Myocyte (in vitro differentiated cells): ENCODE results near the gene TCP10L. TPM values are rescaled to one million over a fixed set of nuclear protein-coding genes. Genes with fewer than 3 reads are reported as not detected.
A peak's percentile ranks its signal among the peaks of the same experiment; 100 is the strongest.
"Not testable (repeated sequence)": the region's sequence is repeated elsewhere in the genome, so short reads cannot be mapped to it uniquely, and the experiment has no call there.

ENCODE experiments used
- DNase-seq: peaks from one replicate; pipeline ENCODE4 v3.0.0-alpha.2; 2012; ENCODE audit warnings: low read depth
- total RNA-seq: library from RNA; depleted of rRNA; stranded (reverse); fragments of >200 nt; gene quantifications from 2 replicates; pipeline ENCODE4 v1.2.3, GENCODE V29; 2014

Gene TCP10L
- total RNA-seq, 1 donor from 2014 or later = 3.3 TPM

DNA sequence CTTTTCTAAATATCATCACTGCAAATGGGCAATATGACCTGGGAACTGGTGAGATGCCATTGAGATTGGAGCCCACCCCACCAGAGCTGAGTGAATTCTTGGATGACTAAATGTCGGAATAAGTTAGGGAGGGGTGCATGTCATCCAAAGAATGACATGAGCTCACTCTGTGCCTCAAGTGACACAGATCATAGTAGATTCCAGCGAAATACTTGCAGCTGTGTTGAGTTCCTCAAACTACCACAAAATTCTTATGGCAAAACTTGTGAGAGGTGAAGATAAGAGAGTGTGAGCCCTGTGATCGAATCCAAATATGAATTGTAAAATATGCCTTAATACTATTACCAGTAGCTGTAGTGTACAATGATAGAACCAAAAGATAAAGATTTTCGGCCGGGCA, 2.3 kb upstream of the TCP10L start:
- DNase-seq = peak; percentile 40

DNA sequence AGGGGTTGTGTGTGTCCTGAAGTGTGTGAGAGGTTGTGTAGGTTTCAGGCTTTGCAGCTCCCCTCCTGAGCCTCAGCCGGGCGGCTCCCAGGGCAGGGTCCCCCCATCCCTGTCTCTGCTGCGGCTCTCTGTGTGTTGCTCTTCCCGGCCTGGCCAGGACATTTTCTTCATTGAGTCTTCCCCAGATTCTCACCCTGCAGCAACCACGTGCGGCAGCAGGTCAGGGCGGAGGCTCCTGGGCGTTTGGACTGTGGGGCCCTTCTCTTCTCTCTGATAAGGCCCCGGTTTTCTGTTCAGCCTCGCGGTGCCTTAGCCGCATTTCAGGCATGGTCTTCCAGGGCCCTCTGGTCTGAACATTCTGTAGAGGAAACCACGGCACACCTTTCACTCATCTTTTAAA, 1.8 kb upstream of the TCP10L start:
- no peak for DNase-seq

DNA sequence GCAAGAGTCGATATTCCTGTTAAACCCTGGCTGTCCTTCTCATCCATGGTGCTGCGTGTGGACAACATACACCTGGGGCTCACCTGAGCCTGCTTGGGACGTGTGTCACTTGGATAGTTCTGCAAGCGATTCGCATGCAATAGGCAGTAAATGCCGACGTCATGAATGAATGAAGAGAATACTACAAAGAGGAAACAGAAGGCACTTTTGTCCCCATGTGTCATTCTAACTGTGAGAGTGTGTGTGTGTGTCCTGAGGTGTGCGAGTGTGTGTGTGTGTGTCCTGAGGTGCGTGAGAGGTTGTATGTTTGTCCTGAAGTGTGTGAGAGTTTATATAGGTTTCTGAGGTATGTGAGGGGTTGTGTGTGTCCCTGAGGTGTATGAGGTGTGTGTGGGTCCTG, 647 bp upstream of the TCP10L start:
- no peak for DNase-seq

DNA sequence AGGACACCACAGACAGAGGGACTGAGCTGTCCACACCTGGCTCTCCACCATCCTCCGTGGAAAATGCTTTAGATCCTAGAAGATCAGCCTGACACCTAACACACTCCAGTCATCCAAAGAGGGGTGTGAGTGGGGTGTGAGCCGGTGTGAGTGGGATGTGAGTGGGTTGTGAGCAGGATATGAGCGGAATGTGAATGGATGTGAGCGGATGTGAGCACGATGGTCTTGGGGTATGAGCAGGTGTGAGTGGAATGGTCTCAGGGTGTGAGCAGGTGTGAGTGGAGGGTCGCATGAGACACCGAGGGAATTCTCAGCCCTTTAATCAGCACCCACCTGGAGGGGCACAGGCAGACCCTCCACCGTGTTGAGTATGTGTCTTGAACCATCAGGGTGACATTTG, 851 bp downstream of the TCP10L start:
- DNase-seq = no peak

DNA sequence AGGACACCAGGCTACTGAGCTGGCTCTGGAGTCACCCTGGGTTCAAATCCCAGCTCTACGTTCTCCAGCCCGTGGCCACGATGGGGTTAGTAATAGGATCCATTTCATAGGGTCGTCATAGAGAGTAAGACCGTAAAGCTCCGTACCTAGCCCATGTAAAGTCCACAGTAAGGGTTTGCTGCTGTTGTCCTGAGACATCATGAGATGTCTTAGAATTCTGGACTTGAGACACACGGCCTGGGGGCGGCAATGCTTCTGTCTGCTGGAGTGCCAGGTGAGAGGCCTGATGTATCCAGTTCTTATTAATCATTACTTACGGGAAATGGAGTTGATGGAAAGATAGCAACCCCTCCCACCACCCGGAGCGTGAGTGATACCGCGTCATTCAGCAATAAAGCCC, 3.6 kb downstream of the TCP10L start:
- DNase-seq = no peak

DNA sequence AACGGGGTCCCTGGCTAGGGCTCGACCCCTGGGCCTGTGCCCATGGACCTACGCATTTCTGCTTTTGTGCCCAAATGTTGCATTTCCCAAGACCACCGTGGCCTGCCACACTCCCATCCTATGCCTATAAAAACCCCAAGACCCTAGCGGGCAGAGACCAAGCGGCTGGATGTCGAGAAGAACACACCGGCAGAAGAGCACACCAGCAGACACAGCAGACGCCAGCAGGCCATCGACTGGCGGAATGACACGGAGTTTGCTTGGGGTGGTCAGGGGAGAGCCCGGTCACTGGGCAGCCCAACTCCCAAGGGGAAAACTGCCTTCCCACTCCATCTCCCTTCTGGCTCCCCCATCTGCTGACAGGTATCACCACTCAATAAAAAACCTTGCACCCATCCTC, 4.4 kb downstream of the TCP10L start:
- no peak for DNase-seq

DNA sequence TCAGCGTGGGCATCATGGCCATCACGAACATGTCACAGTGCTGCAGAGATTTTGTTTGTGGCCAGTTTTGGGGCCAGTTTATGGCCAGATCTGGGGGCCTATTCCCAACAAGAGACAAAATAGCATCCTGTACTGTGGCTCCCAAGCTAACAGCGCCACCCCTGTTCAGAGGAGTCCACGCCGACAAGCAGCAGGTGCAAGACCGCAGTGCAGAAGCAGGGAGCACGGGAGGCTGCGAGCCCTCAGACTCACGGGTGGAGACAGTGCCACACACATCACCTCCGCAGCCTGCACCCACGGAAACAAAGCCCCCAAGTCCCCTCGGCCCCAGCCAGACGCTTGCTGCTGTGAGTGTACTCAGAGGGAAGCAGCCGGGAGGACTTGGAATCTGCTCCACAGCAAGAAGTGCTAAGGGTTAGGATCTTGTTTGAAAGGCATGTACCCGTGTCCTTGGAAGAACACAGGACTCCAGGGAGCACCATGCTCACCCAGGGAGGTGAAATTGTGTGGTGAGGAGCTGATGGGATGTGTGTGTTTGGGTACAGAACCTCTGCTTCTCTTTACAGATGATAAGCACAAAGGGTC, 7.1 kb downstream of the TCP10L start:
- peak; percentile 25 for DNase-seq

DNA sequence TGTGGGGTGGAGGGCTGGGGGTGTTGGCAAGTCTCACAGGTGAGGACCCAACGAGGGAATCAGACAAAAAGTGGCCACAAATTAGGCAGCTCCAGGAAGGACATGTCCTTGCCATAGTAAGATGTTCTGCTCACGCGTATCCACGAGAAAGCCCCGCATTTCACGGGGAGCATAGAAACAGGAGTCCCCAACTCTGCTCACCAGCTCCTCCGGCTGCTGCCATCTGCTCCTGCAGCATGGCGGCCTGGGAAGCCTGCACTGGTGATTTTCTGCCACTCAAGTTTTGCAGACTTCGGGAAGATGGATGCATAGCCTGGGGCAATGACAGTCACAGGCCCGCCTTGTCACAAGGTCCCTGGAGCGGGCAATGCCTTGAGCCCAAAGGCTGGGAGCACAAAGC, 9.3 kb downstream of the TCP10L start:
- no peak for DNase-seq

DNA sequence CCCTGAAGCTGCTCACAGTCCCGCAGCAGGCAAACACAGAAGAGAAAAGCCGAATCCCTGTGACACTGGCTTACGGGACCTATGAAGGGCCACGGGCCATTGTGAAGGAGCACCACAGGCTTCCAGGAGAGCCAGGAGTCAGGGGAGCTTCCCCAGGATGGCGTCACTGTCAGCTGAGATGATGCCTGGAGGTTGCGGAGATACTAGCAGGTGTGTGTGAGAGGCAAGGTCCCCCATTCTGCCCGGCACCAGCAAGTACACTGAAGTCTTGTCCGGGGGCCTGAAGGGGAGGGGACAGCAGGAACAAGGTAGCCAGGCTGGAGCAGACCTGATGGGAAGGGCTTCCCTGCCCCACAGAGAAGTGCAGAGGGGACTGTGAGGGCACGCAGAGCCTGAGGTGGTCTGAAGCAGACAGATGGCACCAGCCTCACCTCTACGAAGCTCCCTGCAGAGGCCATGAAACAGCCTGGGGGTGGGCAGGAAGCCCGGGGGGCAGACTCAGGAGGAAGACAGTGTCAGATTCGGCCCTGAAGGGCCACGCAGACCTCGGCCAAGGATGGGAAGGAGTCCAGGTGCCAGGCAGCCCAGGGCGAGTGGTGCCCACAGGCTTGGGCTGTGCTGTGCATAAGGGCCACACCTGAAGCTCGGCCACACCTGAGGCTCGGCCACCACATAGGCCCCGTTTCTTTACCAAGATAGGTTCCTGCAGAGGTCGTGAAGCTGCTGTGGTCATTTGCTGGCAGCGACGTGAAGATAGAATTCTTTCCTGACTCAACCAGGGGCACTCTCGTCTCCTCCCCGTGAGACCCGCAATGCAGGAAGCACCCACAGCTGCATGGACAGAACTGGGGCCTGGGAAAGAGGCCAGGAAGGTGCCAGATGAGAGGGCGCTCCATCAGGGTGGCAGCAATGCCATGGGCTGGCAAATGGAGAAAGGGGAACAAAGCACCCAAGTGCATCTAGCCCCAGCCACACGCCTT, 10.1 kb downstream of the TCP10L start:
- DNase-seq = no peak

DNA sequence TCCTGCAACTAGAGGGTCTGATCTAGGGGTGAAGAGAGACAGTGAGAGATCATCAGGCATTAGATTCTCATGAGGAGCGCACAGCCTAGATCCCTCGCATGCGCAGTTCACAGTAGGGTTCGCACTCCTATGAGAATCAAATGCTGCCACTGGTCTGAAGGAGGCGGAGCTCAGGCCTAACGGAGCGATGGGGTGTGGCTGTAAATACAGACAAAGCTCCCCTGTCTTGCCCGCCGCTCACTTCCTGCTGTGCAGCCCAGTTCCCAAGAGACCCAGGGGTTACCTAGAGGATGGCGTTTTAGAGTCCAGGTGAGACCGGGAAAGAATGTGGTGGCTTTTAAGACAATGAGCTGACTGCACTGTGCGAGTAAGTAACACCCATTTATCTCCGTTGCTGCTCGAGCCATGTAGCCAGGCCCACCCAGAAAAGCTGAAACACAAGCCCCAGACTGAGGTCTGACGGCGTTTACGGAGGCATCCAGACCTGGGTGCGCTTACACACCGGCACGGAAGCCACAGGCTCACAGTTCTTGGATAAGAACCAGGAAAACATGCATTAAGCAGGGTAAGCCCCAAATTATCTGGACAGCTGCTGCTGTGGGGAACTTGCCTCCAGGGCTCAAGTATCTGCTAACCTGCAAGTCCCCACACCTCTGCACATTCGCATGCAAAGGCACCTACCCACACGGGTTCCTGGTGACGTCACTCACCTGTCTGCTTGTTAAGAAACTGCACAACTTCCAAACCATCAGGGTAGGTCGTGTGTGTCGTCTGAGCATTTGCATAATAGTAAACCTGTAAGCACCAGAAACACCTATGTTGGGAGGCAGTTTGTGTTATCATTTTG, 12.5 kb downstream of the TCP10L start:
- DNase-seq = no peak

DNA sequence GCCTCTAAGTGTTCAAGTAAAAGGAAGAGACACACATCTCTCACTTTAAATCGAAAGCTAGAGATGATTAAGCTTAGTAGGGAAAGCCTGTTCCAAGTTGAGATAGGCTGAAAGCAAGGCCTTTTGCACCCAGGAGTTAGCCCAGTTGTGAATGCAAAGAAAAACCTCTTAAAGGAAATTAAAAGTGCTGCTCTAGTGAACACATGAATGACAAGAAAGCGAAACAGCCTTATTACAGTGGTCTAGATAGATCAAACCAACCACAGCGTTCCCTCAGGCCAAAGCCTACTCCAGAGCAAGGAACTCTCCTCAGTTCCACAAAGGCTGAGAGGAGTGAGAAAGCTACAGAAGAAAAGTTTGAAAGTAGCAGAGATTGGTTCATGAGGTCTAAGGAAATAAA, 14.9 kb downstream of the TCP10L start:
- DNase-seq = no peak

DNA sequence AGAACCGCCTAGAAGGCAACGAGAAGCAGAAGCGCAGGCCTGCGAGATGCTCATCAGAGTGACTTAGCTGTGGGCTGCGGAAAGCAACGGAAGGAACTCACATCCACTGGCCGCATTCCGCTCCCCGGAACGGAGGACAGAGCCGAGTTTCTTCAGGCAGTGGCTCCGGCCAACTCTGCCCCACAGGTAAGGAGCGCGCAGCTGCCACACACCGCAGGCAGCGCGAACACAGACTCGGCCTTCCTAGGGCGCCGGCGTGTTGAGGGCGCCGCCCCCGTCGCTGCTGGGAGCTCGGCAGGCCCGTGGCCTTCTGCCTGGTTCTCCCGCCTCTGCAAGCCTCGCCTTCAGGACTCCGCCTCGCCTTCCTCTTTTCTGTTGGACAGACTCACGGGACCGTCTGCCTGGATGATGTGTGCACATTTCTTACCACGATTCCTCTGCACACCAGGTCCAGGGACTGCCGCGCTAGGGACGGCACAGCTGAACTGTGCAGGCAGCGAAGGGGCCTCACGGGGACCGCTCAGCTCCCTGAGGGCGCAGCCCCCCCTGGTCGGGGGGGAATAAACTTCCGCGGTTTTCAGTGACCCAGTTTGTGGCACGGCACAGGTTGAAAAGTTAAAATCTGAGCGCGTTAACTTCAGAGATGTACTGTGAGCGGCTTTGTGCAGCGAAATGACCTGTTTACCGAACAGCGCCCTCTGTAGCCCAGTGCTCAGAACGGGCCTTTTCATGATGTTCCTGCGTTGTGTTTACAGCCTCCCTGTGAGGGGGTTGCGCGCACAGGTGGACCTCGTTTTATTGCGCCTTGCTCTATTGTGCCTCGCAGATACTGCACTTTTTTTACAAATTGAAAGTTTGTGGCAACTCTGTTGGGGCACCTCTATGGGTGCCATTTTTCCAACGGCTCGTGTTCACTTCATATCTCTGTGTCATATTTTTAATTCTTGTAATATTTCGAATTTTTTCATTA, 15.8 kb downstream of the TCP10L start:
- DNase-seq = peak; percentile 75

DNA sequence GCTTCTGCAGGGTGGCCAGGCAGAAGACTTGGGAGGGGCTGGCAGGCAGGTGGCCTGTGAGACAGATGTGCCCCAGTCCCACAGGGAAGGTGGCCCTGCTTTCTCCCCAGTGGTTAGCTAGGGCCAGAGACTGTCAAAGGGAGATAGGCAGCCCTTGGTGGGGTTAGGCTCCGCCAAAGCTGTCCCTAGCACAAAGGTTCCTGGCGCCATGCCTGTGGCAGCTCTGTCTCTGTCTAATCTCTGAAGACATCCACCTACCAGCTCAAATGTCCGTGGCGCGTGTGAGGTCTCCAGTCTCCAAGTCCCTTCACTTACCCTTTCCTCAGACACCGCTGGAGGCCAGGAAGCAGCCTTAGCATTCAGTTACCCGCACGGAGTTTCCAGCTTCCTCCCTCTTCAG, 17.7 kb downstream of the TCP10L start:
- no peak for DNase-seq

DNA sequence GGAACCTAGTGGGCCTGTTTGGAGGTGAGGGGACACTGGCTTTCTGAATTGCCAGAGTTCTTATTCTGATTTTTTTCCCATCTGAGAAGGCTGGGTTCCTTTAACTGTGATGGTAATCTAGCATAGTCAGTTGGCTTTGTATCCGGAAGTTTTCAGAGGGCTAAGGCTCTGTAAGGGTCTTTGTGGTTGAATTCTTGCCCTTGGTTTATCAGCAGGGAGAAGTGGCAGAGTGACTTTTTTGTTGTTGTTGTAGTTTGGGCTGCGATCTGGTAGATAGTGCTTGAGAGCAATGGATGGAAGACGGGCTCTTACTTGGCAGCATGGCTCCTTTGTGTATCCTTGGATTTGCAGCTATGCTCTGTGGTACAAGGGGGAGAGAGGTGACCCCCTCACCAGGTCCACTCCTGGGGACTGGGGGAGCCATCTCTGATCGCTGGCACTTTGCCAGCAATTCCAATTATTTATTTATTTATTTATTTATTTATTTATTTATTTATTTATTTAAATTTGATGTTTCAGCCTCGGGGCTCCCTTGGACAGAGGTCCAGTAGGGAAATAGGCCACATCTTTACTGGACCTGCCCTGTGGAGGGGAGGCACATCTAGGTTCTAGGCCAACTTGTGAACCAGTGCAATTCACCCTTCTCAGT, 18.5 kb downstream of the TCP10L start:
- no peak for DNase-seq

DNA sequence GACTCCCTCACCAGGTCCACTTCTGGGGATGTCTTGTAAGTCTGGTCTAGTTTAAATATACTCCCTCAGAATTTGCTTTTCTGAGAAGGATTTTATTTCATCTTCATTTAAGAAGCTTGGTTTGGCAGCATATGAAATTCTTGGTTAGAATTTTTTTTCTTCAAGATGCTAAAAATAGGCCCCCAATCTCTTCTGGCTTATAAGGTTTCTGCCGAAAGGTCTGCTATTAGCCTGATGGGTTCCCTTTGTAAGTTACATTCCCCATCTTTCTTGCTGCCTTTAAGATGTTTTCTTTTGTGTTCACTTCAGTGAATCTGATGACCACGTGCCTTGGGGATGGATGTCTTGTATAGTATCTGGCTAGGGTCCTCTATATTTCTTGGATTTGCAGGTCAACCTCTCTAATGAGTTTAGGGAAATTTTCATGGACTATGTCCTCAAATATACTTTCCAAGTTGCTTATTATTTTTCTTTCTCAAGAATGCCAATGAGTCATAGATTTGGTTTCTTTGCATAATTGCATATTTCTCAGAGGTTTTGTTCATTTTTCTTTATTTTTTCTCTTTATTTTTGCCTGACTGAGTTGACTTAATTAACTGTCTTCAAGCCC, 19.4 kb downstream of the TCP10L start:
- no peak for DNase-seq

DNA sequence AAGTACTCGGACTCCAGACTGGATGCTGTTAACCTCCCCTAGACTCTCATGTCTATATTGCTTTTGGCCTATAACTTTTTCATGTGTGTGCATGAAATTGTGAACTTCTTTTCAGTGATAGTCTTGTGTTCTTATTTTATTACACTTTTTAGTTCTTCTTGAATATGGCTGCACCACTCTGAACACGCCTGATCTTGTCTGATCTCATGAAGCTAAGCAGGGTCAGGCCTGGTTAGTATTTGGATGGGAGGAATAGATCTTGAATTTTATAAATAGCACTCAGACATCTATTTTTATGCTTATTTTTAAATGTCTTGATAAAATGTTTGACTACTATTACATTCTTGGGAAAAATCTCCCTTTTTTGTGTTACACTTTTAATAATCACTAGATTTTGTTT, 22.4 kb downstream of the TCP10L start:
- DNase-seq = no peak

DNA sequence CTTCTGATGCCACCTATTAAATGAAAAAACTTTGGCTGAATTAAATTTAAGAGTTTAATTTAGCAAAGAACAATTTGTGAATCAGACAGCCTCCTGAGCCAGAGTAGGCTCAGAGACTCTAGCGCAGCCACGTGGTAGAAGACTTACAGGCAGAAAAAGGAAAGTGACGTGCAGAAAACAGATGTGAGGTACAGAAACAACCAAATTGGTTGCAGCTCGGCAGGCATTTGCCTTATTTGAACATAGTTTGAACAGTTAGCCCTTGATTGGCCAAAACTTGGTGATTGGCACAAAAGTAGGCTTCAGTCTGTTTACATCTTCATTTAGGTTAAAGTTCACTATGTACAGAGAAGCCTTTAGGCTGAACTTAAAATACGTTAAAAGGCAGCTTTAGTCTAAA, 22.9 kb downstream of the TCP10L start:
- DNase-seq = peak; percentile 57

DNA sequence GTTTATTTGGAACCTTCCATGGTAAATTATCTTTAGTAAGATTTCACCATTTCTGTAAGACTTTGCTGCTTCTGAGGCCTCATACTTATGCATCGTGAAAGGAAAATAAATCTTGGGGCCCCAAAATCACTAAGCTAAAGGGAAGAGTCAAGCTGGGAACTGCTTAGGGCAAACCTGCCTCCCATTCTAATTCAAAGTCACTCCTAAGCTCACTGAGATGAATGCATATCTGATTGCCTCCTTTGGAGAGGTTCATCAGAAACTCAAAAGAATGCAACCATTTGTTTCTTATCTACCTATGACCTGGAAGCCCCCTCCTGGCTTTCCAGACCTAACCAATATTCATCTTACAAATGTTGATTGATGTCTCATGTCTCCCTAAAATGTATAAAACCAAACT, 23.8 kb downstream of the TCP10L start:
- not testable (repeated sequence) for DNase-seq

DNA sequence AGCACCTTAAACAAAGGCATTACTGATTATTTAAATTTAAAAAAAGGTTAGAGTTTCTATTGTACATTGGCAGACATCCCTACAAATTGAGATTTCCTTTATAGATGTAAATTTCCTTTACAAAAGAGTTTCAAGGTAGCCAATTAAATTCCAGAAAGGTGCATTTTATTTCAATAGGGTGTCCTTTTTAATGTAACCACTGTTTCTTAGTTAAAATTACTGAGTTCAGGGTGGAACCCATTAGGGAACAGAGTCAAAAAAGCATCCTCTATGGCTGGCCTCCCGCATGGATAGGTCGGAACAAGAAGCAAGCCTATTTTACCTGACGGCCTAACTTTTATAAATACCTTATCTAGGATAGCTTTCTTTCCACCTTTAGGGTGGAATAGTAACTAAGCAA, 24.4 kb downstream of the TCP10L start:
- DNase-seq = no peak
